H9 (cell line): ENCODE results near the gene MEGF9. TPM values are rescaled to one million over a fixed set of nuclear protein-coding genes. Genes with fewer than 3 reads are reported as not detected.

ENCODE experiments used
- DNase-seq: peaks from one replicate; pipeline ENCODE4 v3.0.0-alpha.2; 2017
- H2AFZ ChIP-seq: one replicate; pipeline ENCODE4 v1.6.1; 2013; ENCODE audit warnings: mild to moderate bottlenecking, low read length, control low read depth, moderate library complexity
- H2AK5ac ChIP-seq: 2 replicates; pipeline ENCODE4 v1.6.1; 2013; ENCODE audit warnings: low read length, control low read depth, mixed read lengths; ENCODE audit not compliant: insufficient read length
- H2BK120ac ChIP-seq: one replicate; pipeline ENCODE4 v1.6.1; 2013; ENCODE audit warnings: low read depth, mild to moderate bottlenecking, low read length, control low read depth, inconsistent platforms; ENCODE audit not compliant: poor library complexity, severe bottlenecking
- H2BK12ac ChIP-seq: 2 replicates; pipeline ENCODE4 v1.6.1; 2013; ENCODE audit warnings: low read length, control low read depth, mixed read lengths, low read depth; ENCODE audit not compliant: insufficient read length
- H2BK15ac ChIP-seq: 2 replicates; pipeline ENCODE4 v1.6.1; 2013; ENCODE audit warnings: low read depth, low read length, control low read depth
- H2BK20ac ChIP-seq: one replicate; pipeline ENCODE4 v1.6.1; 2013; ENCODE audit warnings: low read depth, mild to moderate bottlenecking, low read length, control low read depth, inconsistent platforms; ENCODE audit not compliant: poor library complexity, severe bottlenecking
- H2BK5ac ChIP-seq: 2 replicates; pipeline ENCODE4 v1.6.1; 2013; ENCODE audit warnings: low read length, control low read depth, mixed read lengths; ENCODE audit not compliant: insufficient read length
- H3K14ac ChIP-seq: 2 replicates; pipeline ENCODE4 v1.6.1; 2013; ENCODE audit warnings: low read length, control low read depth; ENCODE audit not compliant: insufficient read depth
- H3K18ac ChIP-seq: 2 replicates; pipeline ENCODE4 v1.6.1; 2013; ENCODE audit warnings: low read depth, mild to moderate bottlenecking, mixed read lengths, low read length, control low read depth; ENCODE audit not compliant: insufficient read length
- H3K23ac ChIP-seq: 2 replicates; pipeline ENCODE4 v1.6.1; 2013; ENCODE audit warnings: low read length, control low read depth, mixed read lengths, low read depth; ENCODE audit not compliant: insufficient read length
- H3K23me2 ChIP-seq: 2 replicates; pipeline ENCODE4 v1.6.1; 2013; ENCODE audit warnings: low read depth, mild to moderate bottlenecking, mixed read lengths, low read length, control low read depth; ENCODE audit not compliant: insufficient read length, poor library complexity, severe bottlenecking
- H3K27ac ChIP-seq: 2 replicates; pipeline ENCODE4 v1.5.1; 2013; ENCODE audit warnings: low read length, control low read depth, mixed read lengths, low read depth; ENCODE audit not compliant: insufficient read length
- H3K27me3 ChIP-seq: 2 replicates; pipeline ENCODE4 v1.6.1; 2013; ENCODE audit warnings: low read length, control low read depth, inconsistent platforms; ENCODE audit not compliant: insufficient read depth
- H3K4ac ChIP-seq: 2 replicates; pipeline ENCODE4 v1.6.1; 2013; ENCODE audit warnings: low read depth, mild to moderate bottlenecking, control low read depth, inconsistent platforms, low read length, moderate library complexity
- H3K4me1 ChIP-seq: 2 replicates; pipeline ENCODE4 v1.6.1; 2013; ENCODE audit warnings: low read length, control low read depth, inconsistent platforms; ENCODE audit not compliant: insufficient read depth
- H3K4me2 ChIP-seq: 2 replicates; pipeline ENCODE4 v1.6.1; 2013; ENCODE audit warnings: low read length, control low read depth, mixed read lengths; ENCODE audit not compliant: insufficient read length, insufficient read depth
- H3K56ac ChIP-seq: 2 replicates; pipeline ENCODE4 v1.6.1; 2013; ENCODE audit warnings: low read depth, mild to moderate bottlenecking, mixed read lengths, low read length, control low read depth; ENCODE audit not compliant: insufficient read length
- H3K79me1 ChIP-seq: 2 replicates; pipeline ENCODE4 v1.6.1; 2013; ENCODE audit warnings: low read depth, mild to moderate bottlenecking, moderate library complexity, low read length, control low read depth, inconsistent platforms; ENCODE audit not compliant: insufficient read depth, poor library complexity, severe bottlenecking
- H3K79me2 ChIP-seq: 2 replicates; pipeline ENCODE4 v1.6.1; 2013; ENCODE audit warnings: low read length, control low read depth, inconsistent platforms; ENCODE audit not compliant: insufficient read depth
- H3K9ac ChIP-seq: 2 replicates; pipeline ENCODE4 v1.6.1; 2013; ENCODE audit warnings: low read length, control low read depth, mixed read lengths; ENCODE audit not compliant: insufficient read length; ENCODE audit errors: extremely low read depth
- H3K9me3 ChIP-seq: one replicate; pipeline ENCODE4 v1.6.1; 2013; ENCODE audit warnings: low read depth, low read length, inconsistent platforms; ENCODE audit not compliant: control insufficient read depth
- H3T11ph ChIP-seq: one replicate; pipeline ENCODE4 v1.6.1; 2013; ENCODE audit warnings: mild to moderate bottlenecking, low read length, control low read depth, inconsistent platforms
- H4K20me1 ChIP-seq: one replicate; pipeline ENCODE4 v1.6.1; 2013; ENCODE audit not compliant: control insufficient read depth, insufficient read length, insufficient read depth
- H4K5ac ChIP-seq: 2 replicates; pipeline ENCODE4 v1.6.1; 2013; ENCODE audit warnings: low read depth, mild to moderate bottlenecking, mixed read lengths, low read length, control low read depth; ENCODE audit not compliant: insufficient read length
- H4K8ac ChIP-seq: replicated peaks from 2 replicates; pipeline ENCODE4 v1.6.1; 2013; ENCODE audit warnings: low read length, control low read depth, mixed read lengths, low read depth; ENCODE audit not compliant: insufficient read length
- H4K91ac ChIP-seq: 2 replicates; pipeline ENCODE4 v1.6.1; 2013; ENCODE audit warnings: low read depth, mild to moderate bottlenecking, moderate library complexity, mixed read lengths, low read length, control low read depth; ENCODE audit not compliant: insufficient read length
- H3K27ac Mint-ChIP-seq, 3 experiments: 2 replicates in 2 of 3; 3 replicates in 1 of 3; pipeline ENCODE4 v1.8.0; 2020 to 2021; ENCODE audit warnings: mixed read lengths in 3 of 3, mild to moderate bottlenecking in 1 of 3, moderate library complexity in 1 of 3
- H3K27me3 Mint-ChIP-seq: 2 replicates; pipeline ENCODE4 v1.8.0; 2021; ENCODE audit warnings: low read depth, mild to moderate bottlenecking, moderate library complexity, mixed read lengths
- H3K36me3 Mint-ChIP-seq, 3 experiments: 2 replicates in 2 of 3; 3 replicates in 1 of 3; pipeline ENCODE4 v1.8.0; 2020 to 2021; ENCODE audit warnings: low read depth in 3 of 3, mixed read lengths in 3 of 3; ENCODE audit not compliant: insufficient read depth in 1 of 3
- H3K4me1 Mint-ChIP-seq, 2 experiments: 2 replicates each; pipeline ENCODE4 v1.8.0; 2020; ENCODE audit warnings: mixed read lengths in 2 of 2
- H3K4me3 Mint-ChIP-seq, 2 experiments: 2 replicates in 1 of 2; 3 replicates in 1 of 2; pipeline ENCODE4 v1.8.0; 2020 to 2021; ENCODE audit warnings: mild to moderate bottlenecking in 2 of 2, mixed read lengths in 2 of 2, moderate library complexity in 1 of 2
- H3K9me3 Mint-ChIP-seq, 2 experiments: 2 replicates in 1 of 2; 3 replicates in 1 of 2; pipeline ENCODE4 v1.8.0; 2020; ENCODE audit warnings: mild to moderate bottlenecking in 2 of 2, mixed read lengths in 2 of 2, moderate library complexity in 1 of 2
- total RNA-seq: library from RNA; stranded (reverse); gene quantifications from 2 replicates; pipeline ENCODE4 v1.2.1, GENCODE V29; 2021
- TF ChIP-seq, protein P1 (sequence below): fragments of 200-600 bp; sonication (generic); conservative IDR thresholded peaks from 3 replicates; pipeline ENCODE4 v1.8.0; 2021; ENCODE audit warnings: antibody characterized with exemption, mild to moderate bottlenecking

Gene MEGF9
- total RNA-seq, 1 experiment from 2014 or later = 0.94 TPM

DNA sequence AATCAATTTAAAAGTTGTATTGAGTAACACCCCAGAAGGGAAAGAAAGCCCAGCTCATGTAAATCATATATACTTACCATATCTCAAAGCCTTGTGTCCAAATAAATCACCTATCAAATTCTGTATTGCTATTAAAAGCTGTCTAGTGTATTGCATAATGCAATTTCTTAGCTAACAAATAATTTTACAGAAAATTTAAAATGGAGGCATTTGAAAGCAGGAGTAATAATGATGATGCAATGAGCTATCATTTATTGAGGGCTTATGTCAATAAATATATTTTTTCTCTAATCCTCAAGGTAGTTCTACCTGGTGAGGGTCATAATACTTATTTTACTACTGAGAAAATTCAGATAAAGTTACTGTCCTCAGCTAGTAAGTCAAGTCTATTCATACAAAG, 91.5 kb downstream of the MEGF9 start:
- H2BK20ac ChIP-seq = no peak overlapping the region
- H3K79me2 ChIP-seq = no peaks in the 10 kb centered on the region
- no peak overlapping the region for H3K14ac ChIP-seq
- no peaks in the 10 kb centered on the region for H3K4me1 ChIP-seq
- H2BK12ac ChIP-seq = no peak overlapping the region
- H3K27ac Mint-ChIP-seq = no peak overlapping the region
- H3K23me2 ChIP-seq = no peaks in the 10 kb centered on the region
- no peak overlapping the region for H2AK5ac ChIP-seq
- H3K9ac ChIP-seq = no peak overlapping the region
- no peak overlapping the region for H3K4me3 Mint-ChIP-seq
- H4K20me1 ChIP-seq = no peaks in the 10 kb centered on the region
- no peak overlapping the region for H3K4me2 ChIP-seq
- H3K36me3 Mint-ChIP-seq = no peaks in the 10 kb centered on the region
- H3K9me3 Mint-ChIP-seq = no peaks in the 10 kb centered on the region
- no peak for DNase-seq
- H2BK120ac ChIP-seq = no peak overlapping the region
- H3K4me1 Mint-ChIP-seq = peaks cover 9 to 20% of the 10 kb centered on the region in 2 experiments
- no peak overlapping the region for H2AFZ ChIP-seq
- no peak overlapping the region for H3T11ph ChIP-seq
- no peak overlapping the region for H3K23ac ChIP-seq
- H3K4ac ChIP-seq = no peak overlapping the region
- H4K91ac ChIP-seq = no peak overlapping the region
- no peak overlapping the region for H2BK5ac ChIP-seq
- H3K79me1 ChIP-seq = no peaks in the 10 kb centered on the region
- no peak overlapping the region for H3K56ac ChIP-seq
- no peaks in the 10 kb centered on the region for H3K27me3 ChIP-seq
- no peaks in the 10 kb centered on the region for H3K9me3 ChIP-seq
- H3K27ac ChIP-seq = no peak overlapping the region
- TF ChIP-seq, protein P1, sequence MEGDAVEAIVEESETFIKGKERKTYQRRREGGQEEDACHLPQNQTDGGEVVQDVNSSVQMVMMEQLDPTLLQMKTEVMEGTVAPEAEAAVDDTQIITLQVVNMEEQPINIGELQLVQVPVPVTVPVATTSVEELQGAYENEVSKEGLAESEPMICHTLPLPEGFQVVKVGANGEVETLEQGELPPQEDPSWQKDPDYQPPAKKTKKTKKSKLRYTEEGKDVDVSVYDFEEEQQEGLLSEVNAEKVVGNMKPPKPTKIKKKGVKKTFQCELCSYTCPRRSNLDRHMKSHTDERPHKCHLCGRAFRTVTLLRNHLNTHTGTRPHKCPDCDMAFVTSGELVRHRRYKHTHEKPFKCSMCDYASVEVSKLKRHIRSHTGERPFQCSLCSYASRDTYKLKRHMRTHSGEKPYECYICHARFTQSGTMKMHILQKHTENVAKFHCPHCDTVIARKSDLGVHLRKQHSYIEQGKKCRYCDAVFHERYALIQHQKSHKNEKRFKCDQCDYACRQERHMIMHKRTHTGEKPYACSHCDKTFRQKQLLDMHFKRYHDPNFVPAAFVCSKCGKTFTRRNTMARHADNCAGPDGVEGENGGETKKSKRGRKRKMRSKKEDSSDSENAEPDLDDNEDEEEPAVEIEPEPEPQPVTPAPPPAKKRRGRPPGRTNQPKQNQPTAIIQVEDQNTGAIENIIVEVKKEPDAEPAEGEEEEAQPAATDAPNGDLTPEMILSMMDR = no peak
- no peak overlapping the region for H2BK15ac ChIP-seq
- H4K8ac ChIP-seq = no peak overlapping the region
- no peaks in the 10 kb centered on the region for H3K27me3 Mint-ChIP-seq
- H4K5ac ChIP-seq = no peak overlapping the region
- no peak overlapping the region for H3K18ac ChIP-seq
